ENCODE measurements around the gene FBXL15.

FBXL15 gene

GRCh38 chr10:102420714-102421506, at the start of gene FBXL15:
Gene FBXL15, plus strand, starts transcription at chr10:102420836. Its CDS starts 294 bp downstream, at chr10:102421130.
- Histone ChIP-seq H3K36me3 (ENCODE audit: control insufficient read depth in 5 of 5, insufficient read depth in 5 of 5, low read length in 5 of 5) (peaks cover 0 to 22% (median 19%) of the 10 kb centered on the region in 5 donors), H3K4me1 (ENCODE audit: control insufficient read depth in 5 of 5, insufficient read depth in 5 of 5, low read length in 5 of 5) (peaks cover 3 to 45% (median 41%) of the 10 kb centered on the region in 5 donors), H3K27me3 (ENCODE audit: control insufficient read depth in 5 of 5, insufficient read depth in 4 of 5, low read length in 5 of 5) (peaks cover 15 to 23% (median 17%) of the 10 kb centered on the region in 5 donors), H3K9ac (ENCODE audit: low read length in 5 of 5) (peak within 1 kb of the TSS; percentile 63 to 88 (median 84)), H3K9me3 (ENCODE audit: control insufficient read depth in 5 of 5, low read length in 5 of 5) (no peaks in the 10 kb centered on the region), H3K4me3 (ENCODE audit: low read depth in 1 of 5, low read length in 5 of 5) (peak within 1 kb of the TSS; percentile 95 to 99 (median 96)), H3K27ac (ENCODE audit: low read depth, low read length) (peak within 1 kb of the TSS; percentile 81)

GRCh38 chr10:102371295-102371694, 49.3 kb upstream of the FBXL15 start:
- Histone ChIP-seq H3K4me1 (ENCODE audit: control insufficient read depth in 5 of 5, insufficient read depth in 5 of 5, low read length in 5 of 5) (no peaks in the 10 kb centered on the region), H3K9me3 (ENCODE audit: control insufficient read depth in 5 of 5, low read length in 5 of 5) (peaks cover 0 to 5% (median 0%) of the 10 kb centered on the region in 5 donors), H3K9ac (ENCODE audit: low read length in 5 of 5) (no peak overlapping the region), H3K4me3 (ENCODE audit: low read depth in 1 of 5, low read length in 5 of 5) (no peak overlapping the region), H3K27ac (ENCODE audit: low read depth, low read length) (no peak overlapping the region), H3K36me3 (ENCODE audit: control insufficient read depth in 5 of 5, insufficient read depth in 5 of 5, low read length in 5 of 5) (peaks cover 16 to 99% (median 86%) of the 10 kb centered on the region in 5 donors), H3K27me3 (ENCODE audit: control insufficient read depth in 5 of 5, insufficient read depth in 4 of 5, low read length in 5 of 5) (no peaks in the 10 kb centered on the region)

- H3K27me3 ChIP-seq (ENCODE audit: control insufficient read depth in 5 of 5, insufficient read depth in 4 of 5, low read length in 5 of 5), result no peaks in the 10 kb centered on the region
- H3K9ac ChIP-seq (ENCODE audit: low read length in 5 of 5), result no peak overlapping the region
- H3K27ac ChIP-seq (ENCODE audit: low read depth, low read length), result no peak overlapping the region
- no peak overlapping the region for H3K4me3 ChIP-seq (ENCODE audit: low read depth in 1 of 5, low read length in 5 of 5)
- peaks cover 8 to 94% (median 73%) of the 10 kb centered on the region in 5 donors for H3K36me3 ChIP-seq (ENCODE audit: control insufficient read depth in 5 of 5, insufficient read depth in 5 of 5, low read length in 5 of 5)
- H3K4me1 ChIP-seq (ENCODE audit: control insufficient read depth in 5 of 5, insufficient read depth in 5 of 5, low read length in 5 of 5), result no peaks in the 10 kb centered on the region
- peaks cover 0 to 5% (median 0%) of the 10 kb centered on the region in 5 donors for H3K9me3 ChIP-seq (ENCODE audit: control insufficient read depth in 5 of 5, low read length in 5 of 5)
Observed at GRCh38 chr10:102375250-102375649, 45.4 kb upstream of the FBXL15 start.

GRCh38 chr10:102375867-102376266, 44.8 kb upstream of the FBXL15 start:
- Histone ChIP-seq H3K9me3 (ENCODE audit: control insufficient read depth in 5 of 5, low read length in 5 of 5) (peaks cover 0 to 4% (median 0%) of the 10 kb centered on the region in 5 donors), H3K27me3 (ENCODE audit: control insufficient read depth in 5 of 5, insufficient read depth in 4 of 5, low read length in 5 of 5) (no peaks in the 10 kb centered on the region), H3K36me3 (ENCODE audit: control insufficient read depth in 5 of 5, insufficient read depth in 5 of 5, low read length in 5 of 5) (peaks cover 8 to 94% (median 73%) of the 10 kb centered on the region in 5 donors), H3K4me1 (ENCODE audit: control insufficient read depth in 5 of 5, insufficient read depth in 5 of 5, low read length in 5 of 5) (no peaks in the 10 kb centered on the region), H3K4me3 (ENCODE audit: low read depth in 1 of 5, low read length in 5 of 5) (no peak overlapping the region), H3K9ac (ENCODE audit: low read length in 5 of 5) (no peak overlapping the region), H3K27ac (ENCODE audit: low read depth, low read length) (no peak overlapping the region)

GRCh38 chr10:102376901-102377300, 43.7 kb upstream of the FBXL15 start:
- H3K9ac ChIP-seq (ENCODE audit: low read length in 5 of 5), result no peak overlapping the region
- no peaks in the 10 kb centered on the region for H3K9me3 ChIP-seq (ENCODE audit: control insufficient read depth in 5 of 5, low read length in 5 of 5)
- H3K4me1 ChIP-seq (ENCODE audit: control insufficient read depth in 5 of 5, insufficient read depth in 5 of 5, low read length in 5 of 5), result no peaks in the 10 kb centered on the region
- H3K27me3 ChIP-seq (ENCODE audit: control insufficient read depth in 5 of 5, insufficient read depth in 4 of 5, low read length in 5 of 5), result no peaks in the 10 kb centered on the region
- no peak overlapping the region for H3K27ac ChIP-seq (ENCODE audit: low read depth, low read length)
- no peak overlapping the region for H3K4me3 ChIP-seq (ENCODE audit: low read depth in 1 of 5, low read length in 5 of 5)
- H3K36me3 ChIP-seq (ENCODE audit: control insufficient read depth in 5 of 5, insufficient read depth in 5 of 5, low read length in 5 of 5), result peaks cover 3 to 94% (median 72%) of the 10 kb centered on the region in 5 donors

- H3K4me3 ChIP-seq (ENCODE audit: low read depth in 1 of 5, low read length in 5 of 5), result no peak overlapping the region
- H3K27me3 ChIP-seq (ENCODE audit: control insufficient read depth in 5 of 5, insufficient read depth in 4 of 5, low read length in 5 of 5), result no peaks in the 10 kb centered on the region
- H3K27ac ChIP-seq (ENCODE audit: low read depth, low read length), result no peak overlapping the region
- H3K9ac ChIP-seq (ENCODE audit: low read length in 5 of 5), result no peak overlapping the region
- H3K36me3 ChIP-seq (ENCODE audit: control insufficient read depth in 5 of 5, insufficient read depth in 5 of 5, low read length in 5 of 5), result peaks cover 0 to 81% (median 70%) of the 10 kb centered on the region in 5 donors
- H3K9me3 ChIP-seq (ENCODE audit: control insufficient read depth in 5 of 5, low read length in 5 of 5), result no peaks in the 10 kb centered on the region
- no peaks in the 10 kb centered on the region for H3K4me1 ChIP-seq (ENCODE audit: control insufficient read depth in 5 of 5, insufficient read depth in 5 of 5, low read length in 5 of 5)
Observed at GRCh38 chr10:102379383-102379782, 41.3 kb upstream of the FBXL15 start.

GRCh38 chr10:102381983-102382382, 38.7 kb upstream of the FBXL15 start:
- no peaks in the 10 kb centered on the region for H3K9me3 ChIP-seq (ENCODE audit: control insufficient read depth in 5 of 5, low read length in 5 of 5)
- H3K36me3 ChIP-seq (ENCODE audit: control insufficient read depth in 5 of 5, insufficient read depth in 5 of 5, low read length in 5 of 5), result peaks cover 0 to 55% (median 49%) of the 10 kb centered on the region in 5 donors
- no peak overlapping the region for H3K9ac ChIP-seq (ENCODE audit: low read length in 5 of 5)
- H3K27ac ChIP-seq (ENCODE audit: low read depth, low read length), result no peak overlapping the region
- H3K27me3 ChIP-seq (ENCODE audit: control insufficient read depth in 5 of 5, insufficient read depth in 4 of 5, low read length in 5 of 5), result no peaks in the 10 kb centered on the region
- H3K4me3 ChIP-seq (ENCODE audit: low read depth in 1 of 5, low read length in 5 of 5), result no peak overlapping the region
- H3K4me1 ChIP-seq (ENCODE audit: control insufficient read depth in 5 of 5, insufficient read depth in 5 of 5, low read length in 5 of 5), result peaks cover 5 to 16% (median 13%) of the 10 kb centered on the region in 5 donors

- Histone ChIP-seq H3K27me3 (ENCODE audit: control insufficient read depth in 5 of 5, insufficient read depth in 4 of 5, low read length in 5 of 5) (no peaks in the 10 kb centered on the region), H3K36me3 (ENCODE audit: control insufficient read depth in 5 of 5, insufficient read depth in 5 of 5, low read length in 5 of 5) (peaks cover 0 to 50% (median 48%) of the 10 kb centered on the region in 5 donors), H3K4me3 (ENCODE audit: low read depth in 1 of 5, low read length in 5 of 5) (no peak overlapping the region), H3K4me1 (ENCODE audit: control insufficient read depth in 5 of 5, insufficient read depth in 5 of 5, low read length in 5 of 5) (peaks cover 5 to 16% (median 13%) of the 10 kb centered on the region in 5 donors), H3K9ac (ENCODE audit: low read length in 5 of 5) (no peak overlapping the region), H3K27ac (ENCODE audit: low read depth, low read length) (no peak overlapping the region), H3K9me3 (ENCODE audit: control insufficient read depth in 5 of 5, low read length in 5 of 5) (no peaks in the 10 kb centered on the region)
Observed at GRCh38 chr10:102382871-102383270, 37.8 kb upstream of the FBXL15 start.

- H3K9me3 ChIP-seq (ENCODE audit: control insufficient read depth in 5 of 5, low read length in 5 of 5), result no peaks in the 10 kb centered on the region
- H3K27ac ChIP-seq (ENCODE audit: low read depth, low read length), result peak overlapping the region; percentile 3
Observed at GRCh38 chr10:102384053-102384452, 36.6 kb upstream of the FBXL15 start.

More at GRCh38 chr10:102384053-102384452, 36.6 kb upstream of the FBXL15 start:
- Histone ChIP-seq H3K9ac (ENCODE audit: low read length in 5 of 5) (no peak overlapping the region), H3K27me3 (ENCODE audit: control insufficient read depth in 5 of 5, insufficient read depth in 4 of 5, low read length in 5 of 5) (no peaks in the 10 kb centered on the region), H3K4me3 (ENCODE audit: low read depth in 1 of 5, low read length in 5 of 5) (no peak overlapping the region), H3K36me3 (ENCODE audit: control insufficient read depth in 5 of 5, insufficient read depth in 5 of 5, low read length in 5 of 5) (peaks cover 0 to 40% (median 39%) of the 10 kb centered on the region in 5 donors), H3K4me1 (ENCODE audit: control insufficient read depth in 5 of 5, insufficient read depth in 5 of 5, low read length in 5 of 5) (peaks cover 5 to 16% (median 13%) of the 10 kb centered on the region in 5 donors)
